ENCODE results near the gene TOP3B. TPM values are rescaled to one million over a fixed set of nuclear protein-coding genes. Genes with fewer than 3 reads are reported as not detected.

TOP3B gene
- total and polyA plus RNA-seq, 2 donors (not counting 1 experiment from before 2014, with no cell fraction given) = 7.4 to 16.5 TPM

GRCh38 chr22:21945453-21946261 lies 36.9 kb downstream of the TOP3B start:
- H3K27me3 ChIP-seq (ENCODE audit: control insufficient read depth, insufficient read depth, low read length) = no peaks in the 10 kb centered on the region
- peaks cover 18% of the 10 kb centered on the region for H3K36me3 ChIP-seq (ENCODE audit: control insufficient read depth, insufficient read depth, low read length)
- H3K4me2 ChIP-seq (ENCODE audit: extremely low read depth, insufficient read depth, low read length) = no peak overlapping the region
- no peaks in the 10 kb centered on the region for H3K9me3 ChIP-seq (ENCODE audit: control insufficient read depth, insufficient read depth, low read depth, low read length)
- TF ChIP-seq EZH2 (IDR thresholded peaks at IDR 0.05; ENCODE audit: low read length, missing control alignments) = no peak
- TF ChIP-seq CTCF (conservative IDR thresholded peaks at IDR 0.05 in 1 of 2, IDR thresholded peaks at IDR 0.05 in 1 of 2; ENCODE audit: low read depth in 1 of 2, low read length in 2 of 2) = no peak
- H3K9ac ChIP-seq (ENCODE audit: insufficient read depth, low read length) = no peak overlapping the region
- no peak for DNase-seq (ENCODE audit: low read depth in 2 of 2)
- H3K4me1 ChIP-seq (ENCODE audit: control insufficient read depth, extremely low read depth, insufficient read depth, low read length) = peaks cover 26% of the 10 kb centered on the region
- no peak overlapping the region for H2AFZ ChIP-seq (ENCODE audit: low read length)
- H4K20me1 ChIP-seq (ENCODE audit: control insufficient read depth, extremely low read depth, insufficient read depth, low read length) = no peaks in the 10 kb centered on the region
- H3K79me2 ChIP-seq (ENCODE audit: control insufficient read depth, insufficient read depth, low read length) = peaks cover 23% of the 10 kb centered on the region
- H3K4me3 ChIP-seq (replicated peaks in 1 of 4; ENCODE audit: control extremely low read depth in 1 of 4, insufficient read depth in 1 of 4, low read depth in 3 of 4, low read length in 4 of 4) = no peak overlapping the region
- no peak overlapping the region for H3K27ac ChIP-seq (ENCODE audit: insufficient read depth, low read length)

- Histone ChIP-seq H3K4me2 (ENCODE audit: extremely low read depth, insufficient read depth, low read length) (no peak overlapping the region), H3K9ac (ENCODE audit: insufficient read depth, low read length) (no peak overlapping the region), H4K20me1 (ENCODE audit: control insufficient read depth, extremely low read depth, insufficient read depth, low read length) (no peaks in the 10 kb centered on the region), H3K4me3 (replicated peaks in 1 of 4; ENCODE audit: control extremely low read depth in 1 of 4, insufficient read depth in 1 of 4, low read depth in 3 of 4, low read length in 4 of 4) (no peak overlapping the region), H3K27me3 (ENCODE audit: control insufficient read depth, insufficient read depth, low read length) (no peaks in the 10 kb centered on the region), H3K4me1 (ENCODE audit: control insufficient read depth, extremely low read depth, insufficient read depth, low read length) (peaks cover 26% of the 10 kb centered on the region), H3K9me3 (ENCODE audit: control insufficient read depth, insufficient read depth, low read depth, low read length) (no peaks in the 10 kb centered on the region), H3K27ac (ENCODE audit: insufficient read depth, low read length) (no peak overlapping the region), H3K36me3 (ENCODE audit: control insufficient read depth, insufficient read depth, low read length) (peaks cover 20% of the 10 kb centered on the region), H2AFZ (ENCODE audit: low read length) (no peak overlapping the region), H3K79me2 (ENCODE audit: control insufficient read depth, insufficient read depth, low read length) (peaks cover 24% of the 10 kb centered on the region)
- no peak for DNase-seq (ENCODE audit: low read depth in 2 of 2)
- TF ChIP-seq CTCF (conservative IDR thresholded peaks at IDR 0.05 in 1 of 2, IDR thresholded peaks at IDR 0.05 in 1 of 2; ENCODE audit: low read depth in 1 of 2, low read length in 2 of 2) (no peak), EZH2 (IDR thresholded peaks at IDR 0.05; ENCODE audit: low read length, missing control alignments) (no peak)
These were observed 37.7 kb downstream of the TOP3B start for GRCh38 chr22:21944871-21945270.

GRCh38 chr22:21943571-21944448 lies 38.8 kb downstream of the TOP3B start:
- H3K36me3 ChIP-seq (ENCODE audit: control insufficient read depth, insufficient read depth, low read length) = peaks cover 24% of the 10 kb centered on the region
- no peak overlapping the region for H3K4me2 ChIP-seq (ENCODE audit: extremely low read depth, insufficient read depth, low read length)
- no peak overlapping the region for H3K27ac ChIP-seq (ENCODE audit: insufficient read depth, low read length)
- H3K9me3 ChIP-seq (ENCODE audit: control insufficient read depth, insufficient read depth, low read depth, low read length) = no peaks in the 10 kb centered on the region
- H4K20me1 ChIP-seq (ENCODE audit: control insufficient read depth, extremely low read depth, insufficient read depth, low read length) = no peaks in the 10 kb centered on the region
- H3K79me2 ChIP-seq (ENCODE audit: control insufficient read depth, insufficient read depth, low read length) = peaks cover 19% of the 10 kb centered on the region
- no peaks in the 10 kb centered on the region for H3K27me3 ChIP-seq (ENCODE audit: control insufficient read depth, insufficient read depth, low read length)
- no peak overlapping the region for H3K9ac ChIP-seq (ENCODE audit: insufficient read depth, low read length)
- TF ChIP-seq CTCF (conservative IDR thresholded peaks at IDR 0.05 in 1 of 2, IDR thresholded peaks at IDR 0.05 in 1 of 2; ENCODE audit: low read depth in 1 of 2, low read length in 2 of 2) (no peak), EZH2 (IDR thresholded peaks at IDR 0.05; ENCODE audit: low read length, missing control alignments) (no peak)
- peaks cover 34% of the 10 kb centered on the region for H3K4me1 ChIP-seq (ENCODE audit: control insufficient read depth, extremely low read depth, insufficient read depth, low read length)
- no peak for DNase-seq (ENCODE audit: low read depth in 2 of 2)
- no peak overlapping the region for H3K4me3 ChIP-seq (replicated peaks in 1 of 4; ENCODE audit: control extremely low read depth in 1 of 4, insufficient read depth in 1 of 4, low read depth in 3 of 4, low read length in 4 of 4)
- H2AFZ ChIP-seq (ENCODE audit: low read length) = no peak overlapping the region

All from fibroblast of lung (primary cell).